Measurements from ENCODE around the gene DVL1. TPM values are rescaled to one million over a fixed set of nuclear protein-coding genes. Genes with fewer than 3 reads are reported as not detected.

Gene DVL1
- total and polyA plus RNA-seq, 2 of the 13 experiments (the other 11 are each of a cell fraction or from before 2014, with no cell fraction given), result 30.8 to 60.4 TPM

- TF ChIP-seq ZNF318 (CRISPR knock-in tag; IDR thresholded peaks at IDR 0.05) (no peak), ZNF501 (CRISPR knock-in tag; IDR thresholded peaks at IDR 0.05) (no peak), TIGD3 (CRISPR knock-in tag; IDR thresholded peaks at IDR 0.05; ENCODE audit: borderline replicate concordance) (no peak), SRSF4 (IDR thresholded peaks at IDR 0.05; ENCODE audit: low read depth, low read length, poor library complexity, severe bottlenecking) (no peak), IRF1 (CRISPR knock-in tag; IDR thresholded peaks at IDR 0.05; ENCODE audit: low read depth) (no peak), ZNF44 (CRISPR knock-in tag; IDR thresholded peaks at IDR 0.05) (no peak), PRMT3 (CRISPR knock-in tag; IDR thresholded peaks at IDR 0.05; ENCODE audit: borderline replicate concordance, low read depth) (no peak), SMAD3 (CRISPR knock-in tag; IDR thresholded peaks at IDR 0.05) (no peak), ZBTB21 (CRISPR knock-in tag; IDR thresholded peaks at IDR 0.05) (no peak), ZNF335 (CRISPR knock-in tag; IDR thresholded peaks at IDR 0.05) (no peak), ZSCAN20 (CRISPR knock-in tag; IDR thresholded peaks at IDR 0.05; ENCODE audit: borderline replicate concordance) (no peak), SPEN (CRISPR knock-in tag; IDR thresholded peaks at IDR 0.05; ENCODE audit: low read depth) (no peak; the same call in 1 of the 2 replicates), MIER3 (CRISPR knock-in tag; IDR thresholded peaks at IDR 0.05; ENCODE audit: borderline replicate concordance) (no peak), HHEX (CRISPR knock-in tag; IDR thresholded peaks at IDR 0.05) (no peak), ZMYM2 (CRISPR knock-in tag; IDR thresholded peaks at IDR 0.05) (no peak), GLI4 (CRISPR knock-in tag; IDR thresholded peaks at IDR 0.05; ENCODE audit: borderline replicate concordance) (no peak), ZNF180 (CRISPR knock-in tag; IDR thresholded peaks at IDR 0.05; ENCODE audit: borderline replicate concordance, low read depth) (no peak), MAFK (conservative IDR thresholded peaks at IDR 0.05 in 1 of 2, IDR thresholded peaks at IDR 0.05 in 1 of 2; ENCODE audit: low read length in 2 of 2) (peak; percentile 9 to 25; a peak in 2 of 4 replicates), ZNF235 (CRISPR knock-in tag; IDR thresholded peaks at IDR 0.05; ENCODE audit: borderline replicate concordance) (0 out of 2 replicates have a peak, but pooled peaks have one; percentile 16)
Measured at GRCh38 chr1:1305300-1306069, 43.7 kb downstream of the DVL1 start (continued).

All from HepG2 (cell line).